ENCODE results near the gene TMEM11.

The TMEM11 gene

DNA sequence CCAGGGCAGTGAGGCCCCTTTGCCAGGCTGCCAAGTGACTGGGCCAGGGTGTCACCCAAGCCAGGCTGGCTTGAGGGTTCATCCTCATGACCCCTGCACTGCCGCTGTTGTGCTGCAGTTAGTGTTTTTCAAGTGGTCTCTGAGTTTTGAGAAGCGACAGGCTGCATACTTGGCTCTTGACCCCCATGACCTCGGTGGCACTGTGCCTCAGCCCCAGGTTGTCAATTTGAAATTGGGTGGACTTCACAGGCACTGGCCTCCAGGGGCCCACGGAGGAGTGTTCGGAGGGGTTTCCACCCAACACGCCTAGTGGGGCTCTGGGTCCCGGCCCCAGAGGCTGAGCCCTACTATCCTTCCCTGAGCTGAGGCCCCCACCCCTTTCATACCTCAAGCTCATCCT, 44.5 kb downstream of the TMEM11 start:
- Mint-ChIP-seq H3K27me3 (no peaks in the 10 kb centered on the region), H3K9me3 (no peaks in the 10 kb centered on the region), H3K36me3 (peaks cover 21% of the 10 kb centered on the region), H3K27ac (no peak overlapping the region), H3K4me1 (peaks cover 23% of the 10 kb centered on the region), H3K4me3 (no peak overlapping the region)
- ATAC-seq: no peak

DNA sequence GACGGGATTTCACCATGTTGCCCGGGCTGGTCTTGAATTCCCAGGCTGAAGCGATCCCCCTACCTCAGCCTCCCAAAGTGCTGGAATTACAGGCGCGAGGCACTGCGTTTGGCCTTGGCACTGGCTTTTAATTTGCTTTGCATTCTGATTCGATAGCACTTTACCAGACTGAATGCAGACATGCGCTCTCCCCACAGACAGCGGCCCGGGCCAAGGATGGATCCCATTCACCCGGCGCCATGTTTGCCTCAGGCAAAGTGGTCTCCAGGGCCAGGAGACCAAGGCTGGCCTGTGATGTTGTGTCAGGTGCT, 45.5 kb downstream of the TMEM11 start:
- Mint-ChIP-seq H3K27ac (no peak overlapping the region), H3K27me3 (no peaks in the 10 kb centered on the region), H3K4me3 (no peak overlapping the region)

DNA sequence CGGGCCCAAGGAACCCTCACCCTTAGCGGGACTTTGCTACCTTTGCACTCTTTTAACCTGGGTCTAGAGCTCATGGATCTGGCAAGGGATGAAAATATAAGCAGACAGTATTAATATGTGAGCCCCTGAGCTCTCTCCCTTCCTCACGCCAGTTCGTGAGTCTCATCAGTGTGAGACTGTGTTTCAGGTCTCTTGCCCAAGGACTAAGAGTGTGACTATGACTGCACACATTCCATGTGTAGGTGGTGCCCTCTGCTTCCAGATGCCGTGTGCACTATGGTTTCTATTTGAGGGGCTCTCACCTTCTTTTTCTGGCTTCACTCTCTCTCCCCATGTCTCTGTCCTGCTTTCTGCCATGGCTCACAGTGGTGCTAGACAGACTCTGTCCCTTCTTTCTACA, 46.7 kb downstream of the TMEM11 start:
- Mint-ChIP-seq H3K27me3 (no peaks in the 10 kb centered on the region), H3K4me1 (peaks cover 27% of the 10 kb centered on the region), H3K4me3 (no peak overlapping the region), H3K27ac (no peak overlapping the region), H3K9me3 (no peaks in the 10 kb centered on the region), H3K36me3 (peaks cover 8% of the 10 kb centered on the region)
- ATAC-seq: no peak

More for the DNA sequence above, 45.5 kb downstream of the TMEM11 start:
- ATAC-seq: no peak
- H3K36me3 Mint-ChIP-seq: peaks cover 14% of the 10 kb centered on the region
- H3K9me3 Mint-ChIP-seq: no peaks in the 10 kb centered on the region
- H3K4me1 Mint-ChIP-seq: peaks cover 23% of the 10 kb centered on the region

DNA sequence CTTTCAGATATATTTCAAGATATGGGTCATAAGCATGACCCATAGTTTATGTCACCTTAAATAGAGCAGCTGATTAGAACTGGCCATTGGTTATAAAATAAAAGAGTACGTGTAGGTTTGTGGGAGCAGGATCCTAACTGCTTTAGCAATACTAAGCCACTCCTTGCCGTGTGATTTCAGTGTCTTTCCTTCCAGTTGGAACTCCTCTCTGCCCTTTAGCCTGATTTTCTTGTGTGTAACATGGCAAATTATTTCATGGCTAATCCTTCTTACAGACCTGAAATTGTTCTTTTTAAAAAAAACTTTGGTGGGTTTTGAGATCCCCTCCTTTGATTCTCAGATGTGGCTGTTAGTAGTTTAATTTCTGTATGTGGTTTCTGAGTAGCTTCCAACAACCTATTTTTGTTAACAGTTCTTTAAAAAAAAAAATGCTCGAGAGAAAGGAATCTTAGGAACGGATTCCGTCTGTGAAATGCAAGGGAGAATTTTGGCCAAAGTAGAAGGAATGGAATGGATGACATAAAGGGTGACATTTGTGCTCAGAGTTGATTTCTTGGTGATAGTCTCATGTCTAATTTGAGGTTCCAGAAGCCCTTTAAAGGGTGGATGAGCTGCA, 47.3 kb downstream of the TMEM11 start:
- Mint-ChIP-seq H3K36me3 (peaks cover 3% of the 10 kb centered on the region), H3K4me1 (peaks cover 24% of the 10 kb centered on the region), H3K4me3 (no peak overlapping the region), H3K27me3 (no peaks in the 10 kb centered on the region), H3K9me3 (no peaks in the 10 kb centered on the region), H3K27ac (no peak overlapping the region)
- ATAC-seq: no peak

DNA sequence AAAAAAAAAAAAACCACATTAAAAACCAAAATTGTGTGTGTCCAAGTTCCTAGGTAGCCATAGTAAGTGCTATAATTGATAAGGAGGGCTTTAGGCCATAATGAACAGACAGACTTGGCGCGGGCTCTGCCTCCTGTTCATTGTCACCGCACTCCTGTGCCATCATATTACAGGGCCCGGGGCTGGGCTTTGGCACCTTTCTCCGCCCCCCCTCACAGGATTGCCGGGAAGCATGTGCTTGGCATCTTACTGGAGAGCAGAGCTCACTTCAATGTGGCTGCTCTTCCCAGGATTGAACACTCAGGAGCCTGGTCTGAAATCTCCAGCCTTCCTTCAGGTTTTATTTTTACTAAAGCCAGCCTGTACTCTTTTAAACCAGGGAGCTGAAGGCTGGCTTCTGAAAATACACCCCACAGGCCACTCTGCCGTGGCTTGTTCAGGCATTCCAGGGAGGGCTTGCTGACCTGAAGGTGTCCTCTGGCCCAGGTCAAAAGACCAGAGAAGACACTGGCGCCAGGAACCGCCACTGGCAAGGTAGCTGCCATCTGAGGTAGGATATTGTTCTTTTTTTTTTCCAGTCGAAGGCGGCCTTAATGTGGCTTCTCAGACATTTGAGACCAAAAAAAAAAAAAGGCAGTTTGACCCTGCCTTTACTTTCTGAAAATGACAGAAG, 47.9 kb downstream of the TMEM11 start:
- H3K4me3 Mint-ChIP-seq: no peak overlapping the region
- no peaks in the 10 kb centered on the region for H3K36me3 Mint-ChIP-seq
- ATAC-seq: no peak
- peaks cover 17% of the 10 kb centered on the region for H3K4me1 Mint-ChIP-seq
- H3K27me3 Mint-ChIP-seq: no peaks in the 10 kb centered on the region
- H3K27ac Mint-ChIP-seq: no peak overlapping the region
- no peaks in the 10 kb centered on the region for H3K9me3 Mint-ChIP-seq

DNA sequence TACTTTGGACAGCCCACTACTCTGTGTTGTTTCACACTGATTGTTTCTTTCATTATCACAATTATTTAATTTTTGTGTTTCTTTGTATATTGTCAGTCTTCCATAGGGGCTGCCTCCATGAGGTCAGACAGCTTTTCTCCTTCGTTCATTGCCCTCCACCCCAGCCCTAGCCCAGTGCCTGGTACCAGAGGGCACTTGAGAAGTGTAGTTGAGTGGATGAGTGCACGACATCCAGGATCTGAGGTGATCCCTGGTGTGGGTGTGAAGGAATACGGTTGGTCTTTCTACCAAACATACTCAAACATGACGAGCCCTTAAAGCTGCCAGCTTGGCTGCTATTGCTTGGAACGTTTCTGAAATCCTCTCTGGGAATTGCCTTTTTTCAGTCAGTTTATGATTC, 49.3 kb downstream of the TMEM11 start:
- peaks cover 10% of the 10 kb centered on the region for H3K4me1 Mint-ChIP-seq
- H3K27me3 Mint-ChIP-seq: no peaks in the 10 kb centered on the region
- H3K4me3 Mint-ChIP-seq: no peak overlapping the region
- H3K27ac Mint-ChIP-seq: no peak overlapping the region
- H3K9me3 Mint-ChIP-seq: no peaks in the 10 kb centered on the region
- no peaks in the 10 kb centered on the region for H3K36me3 Mint-ChIP-seq
- no peak for ATAC-seq

DNA sequence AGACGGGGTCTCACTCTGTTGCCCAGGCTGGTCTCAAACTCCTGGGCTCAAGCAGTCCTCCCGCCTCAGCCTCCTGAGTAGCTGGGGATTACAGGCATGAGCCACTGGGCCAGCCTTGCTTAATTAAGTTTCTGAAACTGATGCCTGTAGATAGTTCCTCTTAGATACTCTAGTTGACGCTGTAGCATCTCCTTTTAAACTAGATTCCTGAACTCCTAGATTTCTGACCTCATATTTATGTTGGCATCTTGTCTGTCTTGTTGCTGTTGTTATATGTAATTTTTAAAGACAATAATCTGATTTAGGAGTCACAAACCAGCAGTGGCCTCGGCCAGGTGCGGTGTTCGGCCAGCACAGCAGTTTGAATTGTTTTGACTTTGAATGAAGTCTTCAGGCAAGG, 49.7 kb downstream of the TMEM11 start:
- ATAC-seq: no peak
- no peaks in the 10 kb centered on the region for H3K36me3 Mint-ChIP-seq
- no peaks in the 10 kb centered on the region for H3K9me3 Mint-ChIP-seq
- H3K4me3 Mint-ChIP-seq: no peak overlapping the region
- no peaks in the 10 kb centered on the region for H3K27me3 Mint-ChIP-seq
- H3K27ac Mint-ChIP-seq: no peak overlapping the region
- H3K4me1 Mint-ChIP-seq: peaks cover 10% of the 10 kb centered on the region

DNA sequence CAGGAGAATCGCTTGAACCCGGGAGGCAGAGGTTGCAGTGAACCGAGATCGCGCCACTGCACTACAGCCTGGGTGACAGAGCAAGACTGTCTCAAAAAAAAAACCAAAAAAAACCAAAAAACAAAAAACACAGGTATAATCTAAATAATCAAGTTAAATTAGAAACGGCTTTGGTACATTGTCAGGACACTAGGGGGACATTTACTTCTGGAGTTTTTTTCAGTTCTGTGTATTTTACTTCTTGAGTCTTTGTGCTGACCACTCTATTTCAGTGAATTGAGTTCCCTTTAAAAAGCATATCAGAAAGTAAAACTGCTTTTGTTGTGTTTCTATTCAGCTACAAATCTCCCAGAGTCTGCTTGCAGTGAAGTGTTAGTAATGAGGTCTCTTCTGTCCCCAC, 50.9 kb downstream of the TMEM11 start:
- Mint-ChIP-seq H3K4me3 (no peak overlapping the region), H3K36me3 (no peaks in the 10 kb centered on the region), H3K27me3 (no peaks in the 10 kb centered on the region), H3K4me1 (peaks cover 10% of the 10 kb centered on the region), H3K9me3 (no peaks in the 10 kb centered on the region), H3K27ac (no peak overlapping the region)
- ATAC-seq: no peak

DNA sequence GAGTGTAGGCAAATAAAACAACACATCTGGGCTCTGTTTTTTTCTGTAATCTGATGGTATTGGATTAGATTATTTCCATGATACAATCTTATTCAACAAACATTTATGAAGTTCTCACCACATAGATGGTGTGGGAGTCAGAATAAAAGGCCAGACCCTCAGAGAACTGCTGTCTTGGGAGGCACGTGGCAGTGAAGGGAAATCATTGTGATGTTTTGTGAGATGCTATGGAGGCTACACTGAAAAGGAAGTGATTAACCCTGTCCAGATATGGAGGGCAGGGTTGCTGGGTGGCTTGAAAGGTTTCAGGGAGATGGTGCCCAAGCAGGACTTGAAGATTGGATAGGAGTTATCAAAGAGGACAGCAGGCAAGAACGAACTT, 51.6 kb downstream of the TMEM11 start:
- Mint-ChIP-seq H3K4me3 (no peak overlapping the region), H3K27ac (no peak overlapping the region), H3K9me3 (no peaks in the 10 kb centered on the region), H3K4me1 (peaks cover 14% of the 10 kb centered on the region), H3K36me3 (no peaks in the 10 kb centered on the region), H3K27me3 (no peaks in the 10 kb centered on the region)
- no peak for ATAC-seq

DNA sequence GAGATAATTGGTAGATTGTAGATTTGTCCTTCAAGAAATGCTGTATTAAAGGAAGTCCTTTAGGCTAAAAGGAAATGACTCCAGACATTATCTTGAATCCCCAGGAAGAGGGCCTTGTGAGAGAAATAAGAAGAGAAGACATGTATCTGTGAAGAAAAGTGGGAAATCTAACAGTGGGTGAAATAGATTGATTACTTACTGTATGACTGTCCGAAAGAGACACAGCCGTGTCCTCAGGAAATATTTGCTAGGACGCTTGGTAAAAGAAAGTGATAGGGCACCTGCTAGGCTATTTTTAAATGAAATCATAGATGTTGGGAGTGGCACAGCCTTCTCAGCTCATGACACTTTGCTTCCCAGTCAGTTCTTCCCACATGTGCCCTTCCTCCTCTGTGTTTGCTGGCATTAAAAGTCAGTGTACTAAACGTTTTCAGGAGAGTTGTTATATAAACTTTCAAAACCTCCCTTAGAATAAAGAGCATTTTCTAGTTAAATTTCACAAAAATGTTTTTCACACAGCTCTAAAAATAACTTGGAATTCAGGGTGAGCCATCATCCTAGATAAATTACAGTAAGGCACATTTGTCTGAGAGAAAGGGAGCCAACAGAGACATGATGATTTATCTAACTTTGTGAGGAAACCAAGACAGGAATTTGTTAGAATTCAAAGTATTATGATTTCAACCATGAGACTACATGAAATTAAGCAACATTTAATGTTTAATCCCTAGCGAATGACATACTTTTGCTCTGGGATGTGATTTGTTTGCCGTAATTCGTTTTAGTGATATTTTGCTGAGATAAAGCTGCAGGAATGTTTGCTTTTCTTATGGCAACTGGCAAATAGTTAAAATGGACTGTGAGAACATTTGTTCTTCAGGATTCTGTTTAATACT, 52.2 kb downstream of the TMEM11 start:
- Mint-ChIP-seq H3K27ac (no peak overlapping the region), H3K27me3 (no peaks in the 10 kb centered on the region), H3K4me3 (no peak overlapping the region), H3K36me3 (no peaks in the 10 kb centered on the region), H3K4me1 (peaks cover 20% of the 10 kb centered on the region), H3K9me3 (no peaks in the 10 kb centered on the region)
- no peak for ATAC-seq

DNA sequence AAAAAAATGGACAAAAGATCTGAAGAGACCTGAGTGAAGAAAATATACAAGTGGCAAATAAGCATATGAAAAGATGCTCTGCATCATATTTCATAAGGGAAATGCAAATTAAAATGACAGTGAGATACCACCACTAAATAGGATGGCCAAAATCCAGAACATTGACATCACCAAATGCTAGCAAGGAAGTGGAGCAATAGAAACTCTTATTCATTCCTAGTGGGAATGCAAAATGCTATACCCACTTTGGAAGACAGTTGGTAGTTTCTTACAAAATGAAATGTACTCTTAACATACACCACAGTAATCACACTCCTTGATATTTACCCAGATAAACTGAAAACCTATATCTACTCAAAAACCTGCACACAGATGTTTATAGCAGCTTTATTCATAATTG, 53.6 kb downstream of the TMEM11 start:
- no peak overlapping the region for H3K27ac Mint-ChIP-seq
- H3K27me3 Mint-ChIP-seq: no peaks in the 10 kb centered on the region

DNA sequence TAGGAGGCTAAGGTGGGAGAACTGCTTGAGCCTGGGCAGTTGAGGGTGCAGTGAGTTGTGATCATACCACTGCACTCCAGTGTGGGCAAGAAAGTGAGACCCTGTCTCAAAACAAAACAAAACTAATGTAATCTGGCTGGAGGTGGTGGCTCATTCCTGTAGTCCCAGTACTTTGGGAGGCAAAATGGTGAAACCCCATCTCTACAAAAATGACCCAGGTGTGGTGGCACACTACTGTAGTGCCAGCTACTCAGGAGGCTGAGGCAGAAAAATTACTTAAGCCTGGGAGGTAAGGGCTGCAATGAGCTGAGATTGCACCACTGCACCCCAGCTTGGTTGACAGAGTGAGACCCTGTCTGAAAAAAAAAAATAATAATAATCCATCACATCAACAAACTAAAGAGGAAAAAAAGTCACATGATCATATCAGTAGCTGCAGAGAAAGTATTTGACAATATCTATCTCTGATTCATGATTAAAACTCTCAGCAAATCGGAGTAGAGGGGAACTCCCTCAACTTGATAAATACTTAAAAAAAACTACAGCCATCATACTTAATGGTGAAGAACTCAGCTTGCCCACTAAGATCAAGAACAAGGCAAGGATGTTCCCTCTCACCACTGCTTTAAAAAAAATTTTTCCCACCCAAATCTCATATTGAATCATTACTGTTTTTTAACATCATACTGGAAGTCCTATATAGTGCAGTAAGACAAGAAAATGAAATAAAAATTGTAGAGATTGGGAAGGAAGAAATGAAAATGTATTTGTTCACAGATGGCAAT, 56.2 kb downstream of the TMEM11 start:
- Mint-ChIP-seq H3K27ac (no peak overlapping the region), H3K9me3 (peaks cover 16% of the 10 kb centered on the region), H3K27me3 (no peaks in the 10 kb centered on the region), H3K4me3 (no peak overlapping the region), H3K4me1 (peaks cover 25% of the 10 kb centered on the region), H3K36me3 (peaks cover 22% of the 10 kb centered on the region)
- ATAC-seq: peak; percentile 41

More for the DNA sequence above, 53.6 kb downstream of the TMEM11 start:
- Mint-ChIP-seq H3K9me3 (peaks cover under 1% of the 10 kb centered on the region), H3K4me3 (no peak overlapping the region), H3K36me3 (peaks cover 5% of the 10 kb centered on the region), H3K4me1 (peaks cover 25% of the 10 kb centered on the region)
- ATAC-seq: no peak

DNA sequence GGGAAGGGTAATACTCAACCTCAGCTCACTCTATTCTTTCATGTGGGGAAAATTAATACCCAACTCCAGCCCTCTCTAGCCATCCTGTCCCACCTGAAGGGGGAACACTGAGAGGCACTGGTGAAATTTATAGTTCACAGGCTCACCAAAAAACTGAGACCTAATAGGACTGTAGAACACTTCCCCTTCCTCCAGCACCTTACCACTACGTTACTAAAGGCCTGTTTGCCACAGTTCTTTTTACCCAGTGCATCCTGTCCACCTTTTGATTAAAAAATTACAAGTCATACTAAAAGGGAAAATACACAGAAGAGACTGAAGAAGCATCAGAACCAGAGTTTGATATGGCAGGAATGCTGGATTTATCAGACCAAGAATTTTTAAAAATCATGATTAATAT, 61.2 kb downstream of the TMEM11 start:
- H3K27me3 Mint-ChIP-seq: no peaks in the 10 kb centered on the region
- no peak for ATAC-seq
- peaks cover 17% of the 10 kb centered on the region for H3K9me3 Mint-ChIP-seq
- peaks cover 49% of the 10 kb centered on the region for H3K36me3 Mint-ChIP-seq
- H3K4me1 Mint-ChIP-seq: peaks cover 23% of the 10 kb centered on the region
- no peak overlapping the region for H3K27ac Mint-ChIP-seq
- no peak overlapping the region for H3K4me3 Mint-ChIP-seq

DNA sequence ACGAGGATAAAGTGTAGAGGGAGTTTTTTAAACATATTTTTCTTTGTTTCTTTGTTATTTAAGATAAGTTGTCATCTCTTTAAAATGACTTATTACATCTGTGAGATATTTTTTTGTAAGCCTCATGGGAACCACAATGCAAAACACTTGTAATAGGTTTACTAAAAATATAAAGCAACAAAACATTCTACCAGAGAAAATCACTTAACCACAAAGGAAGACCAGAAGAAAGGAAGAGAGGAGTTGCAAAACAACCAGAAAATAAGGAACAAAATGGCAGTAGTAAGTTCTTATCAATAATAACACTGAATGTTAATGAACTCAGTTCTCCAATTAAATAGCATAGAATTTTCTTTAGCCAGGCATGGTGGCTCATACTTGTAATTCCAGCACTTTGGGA, 64.3 kb downstream of the TMEM11 start:
- peaks cover 8% of the 10 kb centered on the region for H3K4me1 Mint-ChIP-seq
- peaks cover 49% of the 10 kb centered on the region for H3K36me3 Mint-ChIP-seq
- ATAC-seq: no peak
- H3K27ac Mint-ChIP-seq: no peak overlapping the region
- H3K9me3 Mint-ChIP-seq: peaks cover 9% of the 10 kb centered on the region
- H3K4me3 Mint-ChIP-seq: no peak overlapping the region
- no peaks in the 10 kb centered on the region for H3K27me3 Mint-ChIP-seq
